Measurements from ENCODE around the gene CHN2. TPM values are rescaled to one million over a fixed set of nuclear protein-coding genes. Genes with fewer than 3 reads are reported as not detected.

The CHN2 gene
- polyA plus RNA-seq, 1 of the 3 experiments (the other 2 are of a cell fraction), result 0.02 TPM

GRCh38 chr7:29217113-29217512, 22.5 kb downstream of the CHN2 start:
- H3K79me2 ChIP-seq (ENCODE audit: insufficient read depth), result no peaks in the 10 kb centered on the region
- no peak overlapping the region for H2AFZ ChIP-seq (ENCODE audit: low read depth)
- H3K9me3 ChIP-seq, result no peaks in the 10 kb centered on the region
- POLR2A ChIA-PET, result no interaction called here
- no peak overlapping the region for H3K4me2 ChIP-seq
- CTCF ChIA-PET, result interaction anchor here (1.0 to 3.3 kb wide), 5 partner anchors 14 to 290 kb away, joined by 4 to 23 read pairs (median 5); no protein-coding TSS in a partner anchor
- no peaks in the 10 kb centered on the region for H3K27me3 ChIP-seq (ENCODE audit: insufficient read depth)
- H3K9ac ChIP-seq, result no peak overlapping the region
- DNase-seq, result no peak
- no peaks in the 10 kb centered on the region for H3K36me3 ChIP-seq (replicated peaks in 1 of 2; ENCODE audit: control insufficient read depth in 1 of 2, insufficient read depth in 2 of 2, low read length in 1 of 2)
- no peak overlapping the region for H3K27ac ChIP-seq (ENCODE audit: low read depth in 2 of 2, low read length in 1 of 2)
- H3K4me3 ChIP-seq (ENCODE audit: low read depth in 2 of 2, low read length in 1 of 2), result no peak overlapping the region
- TF ChIP-seq GATA2 (CRISPR knock-in tag; IDR thresholded peaks at IDR 0.05) (no peak), FOXJ3 (CRISPR knock-in tag; IDR thresholded peaks at IDR 0.05) (no peak), MXI1 (IDR thresholded peaks at IDR 0.05; ENCODE audit: low read depth, low read length) (no peak), TCF12 (IDR thresholded peaks at IDR 0.05) (no peak), USF2 (IDR thresholded peaks at IDR 0.05; ENCODE audit: borderline replicate concordance, low read depth, low read length) (no peak), RFX5 (IDR thresholded peaks at IDR 0.05; ENCODE audit: low read length) (no peak), ELF1 (IDR thresholded peaks at IDR 0.05) (no peak), YY1 (IDR thresholded peaks at IDR 0.05; ENCODE audit: low read depth) (no peak), MEF2A (IDR thresholded peaks at IDR 0.05; ENCODE audit: borderline replicate concordance, low read depth) (no peak), TEAD4 (IDR thresholded peaks at IDR 0.05; ENCODE audit: borderline replicate concordance, insufficient read depth) (no peak), GABPA (IDR thresholded peaks at IDR 0.05; ENCODE audit: low read depth) (no peak), JUND (IDR thresholded peaks at IDR 0.05) (no peak), FOSL2 (IDR thresholded peaks at IDR 0.05; ENCODE audit: borderline replicate concordance, low read depth) (no peak), NFIC (IDR thresholded peaks at IDR 0.05; ENCODE audit: borderline replicate concordance) (no peak), IRF3 (IDR thresholded peaks at IDR 0.05; ENCODE audit: low read depth, low read length) (no peak), MAX (IDR thresholded peaks at IDR 0.05; ENCODE audit: low read depth) (no peak), POLR2AphosphoS5 (IDR thresholded peaks at IDR 0.05; ENCODE audit: low read depth, low read length) (no peak), ZBTB33 (IDR thresholded peaks at IDR 0.05; ENCODE audit: borderline replicate concordance, low read depth) (no peak)
- no peaks in the 10 kb centered on the region for H4K20me1 ChIP-seq (ENCODE audit: insufficient read depth)
- H3K4me1 ChIP-seq (ENCODE audit: control insufficient read depth in 1 of 2, insufficient read depth in 2 of 2, low read depth in 1 of 2, low read length in 1 of 2), result no peaks in the 10 kb centered on the region
- 60% methylated on average over 2 of the region's 2 CpGs for WGBS (ENCODE audit: low lambda C conversion rate)
- H3K9me2 ChIP-seq, result no peaks in the 10 kb centered on the region
- no peaks in the 10 kb centered on the region for H3F3A ChIP-seq (replicated peaks; ENCODE audit: insufficient read depth)
